Measurements from ENCODE around the gene TOGARAM2. TPM values are rescaled to one million over a fixed set of nuclear protein-coding genes. Genes with fewer than 3 reads are reported as not detected.

TOGARAM2 gene
- total and polyA plus RNA-seq, 2 experiments from 2014 or later = 1.8 TPM

GRCh38 chr2:28948160-28948559 is 32.9 kb upstream of the TOGARAM2 start (continued):
- TF ChIP-seq CTCF (conservative IDR thresholded peaks at IDR 0.05; ENCODE audit: low read depth in 2 of 2) = no peak
- TF ChIP-seq CREB1 (CRISPR knock-in tag; IDR thresholded peaks at IDR 0.05; ENCODE audit: low read depth) = no peak
- TF ChIP-seq NANOG (IDR thresholded peaks at IDR 0.05; ENCODE audit: borderline replicate concordance) = no peak
- TF ChIP-seq EZH2phosphoT487 (IDR thresholded peaks at IDR 0.05; ENCODE audit: unreplicated experiment) = no peak
- no peak for TF ChIP-seq POLR2AphosphoS5 (IDR thresholded peaks at IDR 0.05; ENCODE audit: low read depth)

DNA sequence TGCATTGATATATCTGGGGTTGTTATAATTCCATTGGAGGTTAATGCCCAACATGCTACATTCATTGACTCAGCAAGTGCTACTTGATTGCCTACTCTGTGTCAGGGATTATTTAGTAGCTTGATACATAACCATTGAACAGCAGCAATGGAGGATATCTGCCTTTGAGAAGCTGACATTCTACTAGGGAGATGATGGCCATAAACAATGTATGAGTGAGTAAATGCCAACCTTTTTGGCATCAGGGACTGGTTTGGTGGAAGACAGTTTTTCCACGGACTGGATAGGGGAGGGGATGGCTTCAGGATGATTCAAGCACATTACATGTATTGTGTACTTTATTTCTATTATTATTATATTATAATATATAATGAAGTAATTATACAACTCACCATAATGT is 31.9 kb upstream of the TOGARAM2 start:
- H3K27me3 ChIP-seq (ENCODE audit: insufficient read depth) = no peaks in the 10 kb centered on the region
- ATAC-seq (no peak), DNase-seq (ENCODE audit: low spot score) (no peak)
- Mint-ChIP-seq H3K36me3 (ENCODE audit: low read depth) (peaks cover 63% of the 10 kb centered on the region), H3K4me3 (no peak overlapping the region), H3K4me1 (peaks cover 19% of the 10 kb centered on the region), H3K27ac (no peak overlapping the region), H3K9me3 (peaks cover 25% of the 10 kb centered on the region), H3K27me3 (ENCODE audit: insufficient read depth, low read depth, poor library complexity) (peaks cover 13% of the 10 kb centered on the region)
- H3K79me2 ChIP-seq (replicated peaks; ENCODE audit: insufficient read depth) = peaks cover 12% of the 10 kb centered on the region
- TF ChIP-seq EZH2 (IDR thresholded peaks at IDR 0.05; ENCODE audit: low read depth, unreplicated experiment) (no peak), POLR2AphosphoS5 (IDR thresholded peaks at IDR 0.05; ENCODE audit: low read depth) (peak; percentile 6; the same call in 1 of the 2 replicates), NANOG (IDR thresholded peaks at IDR 0.05; ENCODE audit: borderline replicate concordance) (no peak)
- no peak overlapping the region for H3K4me2 ChIP-seq
- no peak overlapping the region for H3K27ac ChIP-seq (ENCODE audit: low read depth)
- peaks cover 15% of the 10 kb centered on the region for H3K4me1 ChIP-seq (ENCODE audit: insufficient read depth)
- H3K4me3 ChIP-seq = no peak overlapping the region
- H3K9me2 ChIP-seq (ENCODE audit: insufficient read depth) = no peaks in the 10 kb centered on the region; the same call in 1 of the 2 replicates
- H3K36me3 ChIP-seq (ENCODE audit: insufficient read depth) = peaks cover 51% of the 10 kb centered on the region
- H3F3A ChIP-seq (replicated peaks; ENCODE audit: low read depth) = peaks cover 4% of the 10 kb centered on the region; the same call in 1 of the 2 replicates
- H2AFZ ChIP-seq = no peak overlapping the region
- peaks cover 17% of the 10 kb centered on the region; the same call in 1 of the 2 replicates for H4K20me1 ChIP-seq (replicated peaks; ENCODE audit: insufficient read depth)

DNA sequence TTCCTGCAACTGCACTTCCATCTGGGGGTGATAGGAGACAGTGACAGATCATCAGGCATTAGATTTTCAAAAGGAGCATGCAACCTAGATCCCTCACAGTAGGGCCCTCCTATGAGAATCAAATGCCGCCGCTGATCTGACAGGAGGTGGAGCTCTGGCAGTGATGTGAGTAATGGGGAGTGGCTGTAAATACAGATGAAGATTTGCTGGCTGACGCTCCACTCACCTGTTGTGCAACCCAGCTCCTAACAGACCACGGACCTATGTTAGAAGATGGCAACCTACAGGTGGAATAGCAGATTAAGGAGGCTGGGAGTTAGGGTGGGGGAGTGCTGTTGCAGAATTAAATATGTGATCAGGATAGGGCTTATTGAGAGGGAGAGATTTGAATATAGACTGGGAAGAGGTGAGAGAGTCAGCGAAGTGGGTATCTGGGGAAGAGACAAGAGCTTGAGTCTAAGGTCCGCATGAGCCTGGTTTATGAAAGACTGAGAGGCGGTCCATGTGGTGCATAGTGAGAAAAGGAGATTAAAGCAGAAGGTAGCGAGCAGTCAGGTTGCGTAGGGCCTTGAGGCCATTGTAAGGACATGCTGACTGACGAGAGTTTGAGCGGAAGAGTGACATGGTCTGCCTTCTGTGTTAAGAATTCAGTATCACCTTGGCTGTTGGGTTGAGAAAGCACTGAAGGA is 31.3 kb upstream of the TOGARAM2 start:
- Mint-ChIP-seq H3K36me3 (ENCODE audit: low read depth) (peaks cover 57% of the 10 kb centered on the region), H3K4me3 (no peak overlapping the region), H3K4me1 (peaks cover 19% of the 10 kb centered on the region), H3K9me3 (peaks cover 25% of the 10 kb centered on the region), H3K27ac (no peak overlapping the region), H3K27me3 (ENCODE audit: insufficient read depth, low read depth, poor library complexity) (peaks cover 10% of the 10 kb centered on the region)
- Histone ChIP-seq H3K4me1 (ENCODE audit: insufficient read depth) (peaks cover 15% of the 10 kb centered on the region), H3K4me2 (no peak overlapping the region), H3K36me3 (ENCODE audit: insufficient read depth) (peaks cover 45% of the 10 kb centered on the region), H3K27me3 (ENCODE audit: insufficient read depth) (no peaks in the 10 kb centered on the region), H4K20me1 (replicated peaks; ENCODE audit: insufficient read depth) (peaks cover 12% of the 10 kb centered on the region; the same call in 1 of the 2 replicates), H2AFZ (no peak overlapping the region), H3K9me2 (ENCODE audit: insufficient read depth) (no peaks in the 10 kb centered on the region; the same call in 1 of the 2 replicates), H3F3A (replicated peaks; ENCODE audit: low read depth) (peaks cover 4% of the 10 kb centered on the region; the same call in 1 of the 2 replicates), H3K4me3 (no peak overlapping the region), H3K27ac (ENCODE audit: low read depth) (no peak overlapping the region; the same call in 1 of the 2 replicates), H3K79me2 (replicated peaks; ENCODE audit: insufficient read depth) (peaks cover 7% of the 10 kb centered on the region; the same call in 1 of the 2 replicates)
- TF ChIP-seq POLR2AphosphoS5 (IDR thresholded peaks at IDR 0.05; ENCODE audit: low read depth) = peak; percentile 27; the same call in 1 of the 2 replicates
- TF ChIP-seq NANOG (IDR thresholded peaks at IDR 0.05; ENCODE audit: borderline replicate concordance) = no peak
- no peak for ATAC-seq
- peak; percentile 42 for DNase-seq (ENCODE audit: low spot score)

Data from GM23338 (cell line).